Thyroid gland (tissue), 4 donors: ENCODE data around the gene SYN1.

Experiments used
- POLR2A ChIP-seq, 2 donors: fragments of 450-650 bp; IDR thresholded peaks; one replicate each; pipeline ENCODE4 v1.6.1; 2017; ENCODE audit warnings: antibody characterized with exemption in 2 of 2, mild to moderate bottlenecking in 2 of 2, moderate library complexity in 1 of 2
- TF ChIP-seq, protein P1 (sequence below), 6 experiments: fragments of 200-600 bp in 3 of 6; fragments of 450-650 bp in 3 of 6; sonication (generic) in 3 of 6; IDR thresholded peaks; one replicate each; pipeline ENCODE4 v1.5.1; 2016 to 2019; ENCODE audit warnings: antibody characterized with exemption in 6 of 6, mild to moderate bottlenecking in 2 of 6, inconsistent platforms in 1 of 6, moderate library complexity in 1 of 6

DNA sequence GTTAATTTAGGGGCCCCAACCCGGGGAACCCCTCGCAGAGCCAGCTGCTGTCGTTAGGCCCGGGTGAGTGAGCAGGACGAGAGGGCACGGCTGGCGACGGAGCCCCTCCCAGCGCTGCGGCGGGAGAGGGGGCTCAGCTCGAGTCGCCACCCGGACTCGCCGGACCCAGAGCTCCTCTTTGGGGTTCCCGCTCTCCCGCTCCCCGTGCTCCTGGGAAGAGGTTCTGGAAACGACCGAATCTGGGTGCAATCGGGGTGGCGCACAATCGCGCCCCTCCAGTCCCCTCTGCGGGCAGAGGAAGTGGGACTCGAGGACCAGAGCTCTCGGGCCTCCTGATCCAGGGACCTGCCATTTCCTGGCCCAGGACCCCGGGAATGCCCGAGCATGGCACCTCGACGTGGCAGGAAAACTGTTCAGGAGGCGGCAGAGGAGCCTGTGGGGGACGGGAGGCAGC, 95.9 kb downstream of the SYN1 start:
- TF ChIP-seq, protein P1, sequence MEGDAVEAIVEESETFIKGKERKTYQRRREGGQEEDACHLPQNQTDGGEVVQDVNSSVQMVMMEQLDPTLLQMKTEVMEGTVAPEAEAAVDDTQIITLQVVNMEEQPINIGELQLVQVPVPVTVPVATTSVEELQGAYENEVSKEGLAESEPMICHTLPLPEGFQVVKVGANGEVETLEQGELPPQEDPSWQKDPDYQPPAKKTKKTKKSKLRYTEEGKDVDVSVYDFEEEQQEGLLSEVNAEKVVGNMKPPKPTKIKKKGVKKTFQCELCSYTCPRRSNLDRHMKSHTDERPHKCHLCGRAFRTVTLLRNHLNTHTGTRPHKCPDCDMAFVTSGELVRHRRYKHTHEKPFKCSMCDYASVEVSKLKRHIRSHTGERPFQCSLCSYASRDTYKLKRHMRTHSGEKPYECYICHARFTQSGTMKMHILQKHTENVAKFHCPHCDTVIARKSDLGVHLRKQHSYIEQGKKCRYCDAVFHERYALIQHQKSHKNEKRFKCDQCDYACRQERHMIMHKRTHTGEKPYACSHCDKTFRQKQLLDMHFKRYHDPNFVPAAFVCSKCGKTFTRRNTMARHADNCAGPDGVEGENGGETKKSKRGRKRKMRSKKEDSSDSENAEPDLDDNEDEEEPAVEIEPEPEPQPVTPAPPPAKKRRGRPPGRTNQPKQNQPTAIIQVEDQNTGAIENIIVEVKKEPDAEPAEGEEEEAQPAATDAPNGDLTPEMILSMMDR (IDR thresholded peaks at IDR 0.05): no peak
- TF ChIP-seq POLR2A (IDR thresholded peaks at IDR 0.05): no peak
